ENCODE measurements around the gene SLAMF6.

The SLAMF6 gene

DNA sequence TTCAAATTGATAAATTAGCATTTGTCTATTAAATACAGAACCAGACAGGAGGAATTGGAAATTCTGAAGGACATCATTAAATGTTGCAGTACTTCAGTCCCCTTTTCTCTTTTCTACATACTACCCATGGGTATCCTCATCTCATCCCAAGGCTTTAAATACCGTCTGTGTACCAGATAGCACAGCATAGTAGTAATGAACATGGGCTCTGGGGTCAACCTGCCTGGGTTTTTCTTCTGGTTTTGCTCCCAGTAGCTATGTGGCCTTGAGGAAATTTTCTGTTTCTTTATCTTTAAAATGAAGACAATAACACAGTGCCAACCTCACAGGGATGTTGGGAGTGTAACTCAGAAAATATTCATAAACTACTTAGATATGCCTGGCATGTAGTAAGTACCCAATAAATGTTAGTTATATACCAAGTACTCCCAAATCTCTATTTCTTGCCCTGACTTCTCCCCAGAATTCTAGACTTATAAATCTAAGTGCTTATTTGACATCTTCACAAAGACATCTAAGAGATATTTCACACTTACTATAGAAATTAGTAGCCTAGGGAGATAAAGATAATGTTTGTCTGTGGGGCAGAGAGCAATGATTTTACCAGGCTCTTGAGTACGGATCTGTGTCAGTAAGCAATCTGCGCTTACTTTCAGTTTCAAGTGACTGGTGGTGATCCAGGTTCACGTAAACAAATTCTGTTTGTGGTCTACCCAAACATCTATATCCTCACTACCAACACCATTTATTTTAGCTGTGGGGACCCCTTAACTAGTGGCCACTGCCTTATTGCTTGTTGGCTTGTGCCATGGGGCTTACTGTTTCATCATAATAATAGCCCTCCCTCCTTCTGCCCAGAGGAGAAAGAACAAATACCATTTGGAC is 85.4 kb downstream of the SLAMF6 start:
- DNase-seq (ENCODE audit: insufficient read length, low spot score) = no peak
- peak; percentile 98 for FAIRE-seq

- FAIRE-seq (peak; percentile 87), DNase-seq (ENCODE audit: insufficient read length, low spot score) (no peak)
Observed at GRCh38 chr1:160436966-160437365, 86.1 kb downstream of the SLAMF6 start.

Data from GM19239 (cell line).